Measurements from ENCODE around the gene IFIH1. TPM values are rescaled to one million over a fixed set of nuclear protein-coding genes. Genes with fewer than 3 reads are reported as not detected.

The IFIH1 gene
- total RNA-seq, 2 experiments from 2014 or later, result 33.3 to 34.2 TPM

DNA sequence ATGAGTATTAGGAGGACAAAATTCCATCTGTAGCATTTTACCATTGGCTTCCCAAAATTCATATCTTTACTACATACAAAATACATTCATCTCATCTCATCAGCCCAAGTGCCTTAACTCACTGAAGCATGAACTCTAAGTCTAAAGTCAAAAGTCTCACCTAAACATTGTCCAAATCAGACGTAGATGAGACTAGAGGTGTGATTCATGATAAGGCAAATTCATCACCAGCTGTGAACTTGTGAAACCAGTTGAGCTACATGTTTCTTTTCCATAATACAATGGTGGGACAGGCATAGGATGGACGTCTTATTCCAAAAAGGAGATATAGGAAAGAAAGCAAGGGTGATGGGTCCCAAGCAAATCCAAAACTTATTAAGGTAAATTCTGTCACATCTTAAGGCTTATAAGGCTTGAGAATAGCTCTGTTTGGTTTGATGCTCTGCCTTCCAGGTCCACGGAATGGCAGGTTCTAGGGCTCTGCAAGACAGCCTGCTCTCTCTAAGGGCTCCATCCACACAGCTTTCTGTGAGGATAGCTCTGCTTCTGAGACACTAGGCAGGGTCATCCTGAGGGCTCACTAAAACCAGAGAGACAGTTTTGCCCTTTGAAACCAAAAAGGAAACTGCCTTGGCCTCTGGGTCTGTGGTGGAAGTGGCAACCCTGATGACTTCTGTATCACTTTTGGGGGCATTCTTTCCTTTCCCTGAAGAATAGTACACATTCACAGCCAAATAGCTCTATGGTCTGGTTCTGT lies 9.6 kb downstream of the IFIH1 start:
- Mint-ChIP-seq H3K27ac (no peak overlapping the region), H3K36me3 (peaks cover 20% of the 10 kb centered on the region), H3K9me3 (no peaks in the 10 kb centered on the region), H3K4me3 (no peak overlapping the region), H3K4me1 (ENCODE audit: low read depth) (peaks cover 40% of the 10 kb centered on the region), H3K27me3 (no peaks in the 10 kb centered on the region)
- DNase-seq, result no peak
- POLR2A ChIA-PET, result interaction anchor here (0.7 kb wide), 1 partner anchor 9 kb away, joined by 3 read pairs; no protein-coding TSS in a partner anchor
- intact Hi-C loops (cut with micrococcal nuclease), result no loop called here
- CTCF ChIA-PET, result interaction anchor here (1.4 to 1.7 kb wide), 2 partner anchors 9 to 11 kb away, joined by 5 to 7 read pairs; no protein-coding TSS in a partner anchor

DNA sequence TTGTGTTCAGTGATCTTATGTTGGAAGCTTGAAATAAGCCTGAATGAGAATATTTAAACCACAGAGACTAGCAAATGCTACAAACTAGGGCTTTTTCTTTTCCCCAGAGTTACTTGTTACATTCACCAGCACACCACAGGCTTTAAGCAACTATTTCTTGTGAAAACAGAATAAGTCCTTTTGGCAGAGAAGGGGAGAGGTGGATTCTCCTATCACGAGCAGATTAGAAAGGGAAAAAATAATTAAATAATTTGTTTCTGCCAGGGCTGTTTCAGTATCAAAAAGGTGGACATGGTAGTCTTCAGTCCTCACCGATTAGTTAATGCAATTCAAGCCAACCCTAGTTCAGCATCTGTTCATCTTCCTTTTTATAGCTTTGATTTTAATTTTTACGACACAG lies 12.6 kb downstream of the IFIH1 start:
- ChIA-PET POLR2A (no interaction called here), CTCF (interaction anchor here (0.6 to 14.7 kb wide), 3 partner anchors 12 to 152 kb away, joined by 3 to 321 read pairs (median 18); partner anchors contain the start of gene IFIH1)
- peaks cover 18% of the 10 kb centered on the region for H3K36me3 Mint-ChIP-seq
- H3K27me3 Mint-ChIP-seq, result no peaks in the 10 kb centered on the region
- no peak overlapping the region for H3K4me3 Mint-ChIP-seq
- DNase-seq, result no peak
- no peaks in the 10 kb centered on the region for H3K9me3 Mint-ChIP-seq
- H3K4me1 Mint-ChIP-seq (ENCODE audit: low read depth), result peaks cover 20% of the 10 kb centered on the region
- no peak overlapping the region for H3K27ac Mint-ChIP-seq
- intact Hi-C loops (cut with micrococcal nuclease), result no loop called here

DNA sequence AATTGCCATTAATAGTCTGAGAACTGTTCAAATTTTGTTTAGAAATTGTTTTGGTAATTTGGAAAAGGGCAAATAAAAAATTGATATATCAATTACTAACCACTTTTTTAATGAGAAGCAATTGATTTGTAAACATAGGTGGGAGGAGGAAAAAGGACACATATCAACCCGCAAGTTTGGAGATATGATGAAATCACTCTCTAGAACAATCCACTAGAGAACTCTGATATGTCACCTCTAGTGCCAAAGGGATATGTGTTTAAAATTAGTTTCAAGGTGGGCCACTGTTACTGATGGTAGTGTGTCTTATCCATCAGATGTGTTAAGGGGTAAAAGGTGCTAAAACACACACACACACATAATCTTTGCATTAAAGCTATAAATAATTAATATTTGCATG lies 16.6 kb downstream of the IFIH1 start:
- H3K4me1 Mint-ChIP-seq (ENCODE audit: low read depth), result no peaks in the 10 kb centered on the region
- no peaks in the 10 kb centered on the region for H3K27me3 Mint-ChIP-seq
- POLR2A ChIA-PET, result no interaction called here
- H3K36me3 Mint-ChIP-seq, result peaks cover 2% of the 10 kb centered on the region
- CTCF ChIA-PET, result interaction anchor here (0.6 to 14.7 kb wide), 17 partner anchors 9 to 382 kb away, joined by 3 to 321 read pairs (median 4); partner anchors contain the start of genes GCG and IFIH1
- H3K27ac Mint-ChIP-seq, result no peak overlapping the region
- no peaks in the 10 kb centered on the region for H3K9me3 Mint-ChIP-seq
- DNase-seq, result no peak
- intact Hi-C loops (cut with micrococcal nuclease), result loop anchor here (1.0 kb wide), 2 partner anchors 16 to 149 kb away; partner anchors contain the start of gene IFIH1
- no peak overlapping the region for H3K4me3 Mint-ChIP-seq

DNA sequence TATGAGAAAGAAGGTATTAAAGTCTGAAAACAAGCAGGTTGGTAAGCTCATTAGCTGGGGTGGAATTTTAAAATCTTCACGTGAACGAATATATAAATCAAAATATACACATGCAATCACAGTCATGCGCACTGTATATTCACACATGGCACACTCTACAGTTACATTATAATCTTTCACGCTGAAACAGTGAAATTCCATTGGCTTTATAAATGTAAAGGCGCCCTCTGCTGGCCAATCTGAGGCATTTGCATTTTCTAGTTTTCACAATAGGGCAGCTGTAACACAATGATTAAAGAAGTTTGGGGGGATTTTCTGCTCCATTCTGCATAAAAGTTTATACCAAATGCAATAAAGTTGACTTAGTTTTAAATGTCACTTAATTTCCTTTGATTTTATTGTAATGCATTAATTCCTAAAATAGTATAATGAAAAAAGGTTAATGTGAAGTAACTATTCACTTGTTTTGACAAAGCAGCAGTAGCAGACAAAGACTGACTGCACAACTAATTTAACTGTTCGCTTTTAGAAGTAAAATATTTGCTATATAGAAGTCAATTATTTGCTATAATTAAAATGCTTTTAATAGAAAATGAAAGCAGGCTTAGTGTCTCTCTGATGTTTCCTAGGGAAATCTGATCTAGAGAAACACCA lies 17.2 kb downstream of the IFIH1 start:
- intact Hi-C loops (cut with micrococcal nuclease), result loop anchor here (1.0 kb wide), 2 partner anchors 17 to 148 kb away; partner anchors contain the start of gene IFIH1
- DNase-seq, result peak; percentile 68
- Mint-ChIP-seq H3K9me3 (no peaks in the 10 kb centered on the region), H3K27me3 (no peaks in the 10 kb centered on the region), H3K36me3 (peaks cover 2% of the 10 kb centered on the region), H3K27ac (no peak overlapping the region), H3K4me1 (ENCODE audit: low read depth) (no peaks in the 10 kb centered on the region), H3K4me3 (no peak overlapping the region)
- CTCF ChIA-PET, result interaction anchor here (0.6 to 14.7 kb wide), 17 partner anchors 9 to 381 kb away, joined by 3 to 321 read pairs (median 4); partner anchors contain the start of genes GCG and IFIH1
- POLR2A ChIA-PET, result no interaction called here

DNA sequence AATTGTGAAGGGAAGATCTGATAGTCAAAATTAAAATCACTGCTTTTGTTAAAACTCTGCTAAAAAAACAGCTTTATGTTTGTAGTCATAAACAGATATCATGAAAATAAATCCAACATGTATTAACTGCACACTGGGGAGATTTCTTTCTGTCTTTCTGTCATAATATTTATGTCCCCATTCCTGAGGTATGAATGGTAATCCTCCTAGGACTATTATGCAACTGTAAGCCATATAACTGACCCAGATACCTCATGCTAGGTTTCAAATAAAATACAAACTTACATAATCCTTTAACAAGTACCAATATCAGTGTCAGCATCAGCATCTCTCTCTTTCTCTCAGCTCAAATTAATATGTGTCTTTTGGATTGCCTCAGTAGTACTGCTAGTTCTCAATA lies 18.2 kb downstream of the IFIH1 start:
- no peak overlapping the region for H3K27ac Mint-ChIP-seq
- H3K27me3 Mint-ChIP-seq, result no peaks in the 10 kb centered on the region
- ChIA-PET POLR2A (no interaction called here), CTCF (interaction anchor here (0.6 to 14.7 kb wide), 12 partner anchors 9 to 714 kb away, joined by 3 to 321 read pairs (median 12); partner anchors contain the start of genes GCG and IFIH1)
- no peaks in the 10 kb centered on the region for H3K36me3 Mint-ChIP-seq
- H3K4me3 Mint-ChIP-seq, result no peak overlapping the region
- H3K9me3 Mint-ChIP-seq, result no peaks in the 10 kb centered on the region
- no peak for DNase-seq
- H3K4me1 Mint-ChIP-seq (ENCODE audit: low read depth), result no peaks in the 10 kb centered on the region
- intact Hi-C loops (cut with micrococcal nuclease), result no loop called here

DNA sequence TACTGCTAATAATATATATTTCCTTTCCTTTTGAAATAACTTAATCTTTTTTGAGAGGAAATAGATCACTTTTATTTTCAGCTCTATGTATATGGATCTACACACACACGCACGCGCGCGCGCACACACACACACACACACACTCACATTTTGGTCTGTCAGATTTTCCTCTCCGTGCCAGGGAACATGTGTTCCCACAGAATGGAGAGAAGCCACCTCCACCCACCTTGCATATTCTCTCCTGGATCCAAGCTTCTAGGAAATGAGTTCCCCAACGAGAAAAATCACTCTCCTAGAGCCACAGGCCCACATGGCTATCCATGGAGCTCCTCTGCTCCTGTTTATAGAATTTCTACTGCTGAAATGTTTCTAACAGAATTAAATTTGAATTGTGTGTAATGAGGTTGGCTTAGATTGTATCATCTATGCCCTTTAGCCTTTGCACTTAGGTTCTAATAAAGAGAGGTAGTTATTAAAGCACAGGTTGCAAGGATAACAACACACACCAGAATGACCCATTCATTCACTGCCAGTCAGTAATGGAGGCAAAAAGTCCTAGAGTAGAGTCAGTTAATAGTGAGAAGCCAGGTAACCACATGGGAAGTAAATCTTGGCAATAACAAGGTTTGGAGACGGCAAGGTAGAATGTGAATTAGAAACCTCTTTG lies 19.7 kb downstream of the IFIH1 start:
- H3K4me3 Mint-ChIP-seq, result no peak overlapping the region
- H3K4me1 Mint-ChIP-seq (ENCODE audit: low read depth), result no peaks in the 10 kb centered on the region
- no peak for DNase-seq
- CTCF ChIA-PET, result interaction anchor here (0.5 to 14.7 kb wide), 41 partner anchors 8 to 724 kb away, joined by 3 to 321 read pairs (median 6); partner anchors contain the start of genes GCG and IFIH1
- no peaks in the 10 kb centered on the region for H3K9me3 Mint-ChIP-seq
- no peaks in the 10 kb centered on the region for H3K27me3 Mint-ChIP-seq
- H3K27ac Mint-ChIP-seq, result no peak overlapping the region
- intact Hi-C loops (cut with micrococcal nuclease), result loop anchor here (1.0 to 5.0 kb wide), 2 partner anchors 78 to 712 kb away; no protein-coding TSS in a partner anchor
- no peaks in the 10 kb centered on the region for H3K36me3 Mint-ChIP-seq
- POLR2A ChIA-PET, result no interaction called here

DNA sequence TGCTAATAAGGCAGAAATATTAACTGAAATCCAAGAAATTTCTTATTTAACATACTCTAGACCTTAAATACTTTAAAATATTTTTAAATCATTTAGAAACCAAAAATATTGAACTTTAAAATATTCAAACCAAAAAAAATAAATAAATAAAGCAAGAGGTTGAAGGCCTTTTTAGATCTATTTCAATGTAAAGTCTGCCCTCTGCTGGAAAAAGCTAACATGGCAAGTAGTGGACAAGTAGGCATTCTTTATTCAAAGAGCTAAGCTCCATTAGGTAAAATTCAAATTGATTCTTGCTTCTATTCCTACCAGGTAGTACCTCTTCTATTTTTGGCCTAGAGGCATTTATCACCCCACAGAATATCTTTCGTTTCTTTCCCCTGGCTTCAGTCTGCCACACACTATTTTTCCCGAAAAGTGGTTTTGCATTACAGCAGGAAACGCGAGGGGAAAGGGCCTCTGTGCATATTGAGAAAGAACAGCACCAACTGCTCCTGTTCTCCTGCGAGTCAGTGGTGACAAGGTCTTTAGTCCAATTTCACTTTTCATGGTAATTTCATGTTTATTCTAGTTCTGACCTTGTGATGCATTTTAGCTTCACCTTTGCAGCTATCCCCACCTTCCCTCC lies 20.4 kb downstream of the IFIH1 start:
- intact Hi-C loops (cut with micrococcal nuclease), result loop anchor here (1.0 to 5.0 kb wide), 2 partner anchors 77 to 711 kb away; no protein-coding TSS in a partner anchor
- ChIA-PET CTCF (interaction anchor here (0.5 to 14.7 kb wide), 46 partner anchors 8 to 884 kb away, joined by 3 to 321 read pairs (median 6); partner anchors contain the start of genes FAP, GCG and IFIH1), POLR2A (no interaction called here)
- no peak overlapping the region for H3K4me3 Mint-ChIP-seq
- H3K27ac Mint-ChIP-seq, result no peak overlapping the region
- no peak for DNase-seq
- H3K9me3 Mint-ChIP-seq, result no peaks in the 10 kb centered on the region
- no peaks in the 10 kb centered on the region for H3K27me3 Mint-ChIP-seq
- H3K36me3 Mint-ChIP-seq, result no peaks in the 10 kb centered on the region
- no peaks in the 10 kb centered on the region for H3K4me1 Mint-ChIP-seq (ENCODE audit: low read depth)

DNA sequence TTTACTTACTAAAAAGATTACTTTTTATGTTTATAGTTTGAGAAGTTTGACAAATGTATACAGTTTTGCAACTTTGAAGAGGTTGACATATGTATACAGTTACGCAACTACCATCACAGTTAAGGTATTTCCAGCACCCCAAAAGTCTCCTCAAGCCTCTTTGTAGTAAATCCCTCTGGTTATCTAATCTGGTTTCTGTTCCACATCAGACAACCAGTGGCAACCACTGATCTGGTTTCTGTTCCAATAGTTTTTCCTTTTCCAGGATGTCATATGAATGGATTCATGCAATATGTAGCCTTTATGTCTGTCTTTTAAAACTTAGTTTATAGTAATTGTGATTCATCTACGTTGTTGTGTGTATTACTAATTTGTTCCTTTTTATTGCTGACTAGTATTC lies 23.5 kb downstream of the IFIH1 start:
- POLR2A ChIA-PET, result no interaction called here
- no peak for DNase-seq
- intact Hi-C loops (cut with micrococcal nuclease), result loop anchor here (5.0 kb wide), 1 partner anchor 708 kb away; no protein-coding TSS in a partner anchor
- H3K9me3 Mint-ChIP-seq, result no peaks in the 10 kb centered on the region
- H3K27ac Mint-ChIP-seq, result no peak overlapping the region
- H3K4me3 Mint-ChIP-seq, result no peak overlapping the region
- CTCF ChIA-PET, result interaction anchor here (0.9 to 14.7 kb wide), 4 partner anchors 9 to 142 kb away, joined by 3 to 321 read pairs (median 94); partner anchors contain the start of gene GCG
- H3K27me3 Mint-ChIP-seq, result no peaks in the 10 kb centered on the region
- no peaks in the 10 kb centered on the region for H3K4me1 Mint-ChIP-seq (ENCODE audit: low read depth)
- peaks cover 4% of the 10 kb centered on the region for H3K36me3 Mint-ChIP-seq

DNA sequence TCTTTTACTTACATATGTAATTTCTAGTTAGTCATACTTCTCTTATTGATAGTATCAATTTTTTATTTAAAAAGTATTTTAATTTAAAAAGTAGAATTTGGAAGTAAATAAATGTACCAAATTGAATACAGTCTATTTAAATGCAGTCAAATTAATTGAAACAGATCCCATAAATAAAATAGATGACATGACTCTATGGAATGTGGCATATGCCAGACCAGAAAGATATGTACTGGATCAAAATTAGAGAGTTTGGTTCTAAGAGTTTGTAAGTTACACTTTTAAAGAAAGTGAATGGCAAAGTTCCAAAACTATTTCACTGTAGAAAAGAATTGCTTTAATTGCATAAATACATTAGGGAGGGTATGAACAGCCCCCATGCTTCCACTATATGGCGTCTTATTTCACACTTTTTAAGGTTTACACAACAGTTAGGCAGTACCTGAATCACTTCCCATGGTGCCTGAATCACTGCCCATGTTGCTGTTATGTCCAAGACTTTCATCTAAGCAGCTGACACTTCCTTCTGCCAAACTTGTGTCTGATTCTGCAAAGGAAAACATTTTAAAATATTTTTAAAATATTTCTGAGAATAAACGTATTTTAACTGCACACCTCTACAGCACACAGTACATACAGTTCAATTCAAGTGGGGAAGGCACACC lies 25.2 kb downstream of the IFIH1 start:
- H3K36me3 Mint-ChIP-seq, result peaks cover 4% of the 10 kb centered on the region
- intact Hi-C loops (cut with micrococcal nuclease), result no loop called here
- CTCF ChIA-PET, result interaction anchor here (1.1 to 14.7 kb wide), 4 partner anchors 8 to 140 kb away, joined by 3 to 321 read pairs (median 106); partner anchors contain the start of gene GCG
- no peak overlapping the region for H3K4me3 Mint-ChIP-seq
- H3K9me3 Mint-ChIP-seq, result no peaks in the 10 kb centered on the region
- POLR2A ChIA-PET, result no interaction called here
- no peak for DNase-seq
- H3K4me1 Mint-ChIP-seq (ENCODE audit: low read depth), result no peaks in the 10 kb centered on the region
- no peak overlapping the region for H3K27ac Mint-ChIP-seq
- H3K27me3 Mint-ChIP-seq, result no peaks in the 10 kb centered on the region

DNA sequence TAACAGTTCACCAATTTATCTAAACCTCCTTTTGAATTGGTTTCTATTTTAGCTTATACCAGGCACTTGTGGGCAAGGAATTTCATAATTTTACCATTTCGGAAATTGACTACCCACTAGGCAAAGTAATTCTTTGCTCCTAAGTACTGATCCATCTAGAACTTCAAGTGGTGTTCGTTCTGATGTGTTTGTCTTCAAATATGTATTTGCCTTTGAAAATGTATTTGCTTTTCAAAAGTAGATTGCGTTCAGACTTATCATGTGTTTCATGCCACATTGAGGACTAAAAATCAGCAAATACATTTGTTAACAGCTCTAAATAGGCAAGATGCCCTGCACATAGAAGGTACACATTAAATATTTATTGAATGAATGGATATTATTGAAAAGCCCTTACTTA lies 26.7 kb downstream of the IFIH1 start:
- intact Hi-C loops (cut with micrococcal nuclease), result no loop called here
- CTCF ChIA-PET, result interaction anchor here (6.2 to 11.5 kb wide), 2 partner anchors 71 to 139 kb away, joined by 30 to 182 read pairs; partner anchors contain the start of gene GCG
- no peaks in the 10 kb centered on the region for H3K27me3 Mint-ChIP-seq
- H3K36me3 Mint-ChIP-seq, result peaks cover 8% of the 10 kb centered on the region
- H3K9me3 Mint-ChIP-seq, result no peaks in the 10 kb centered on the region
- no peak overlapping the region for H3K27ac Mint-ChIP-seq
- POLR2A ChIA-PET, result no interaction called here
- no peak for DNase-seq
- H3K4me1 Mint-ChIP-seq (ENCODE audit: low read depth), result no peaks in the 10 kb centered on the region
- H3K4me3 Mint-ChIP-seq, result no peak overlapping the region
